ENCODE results near the gene GPX3. TPM values are rescaled to one million over a fixed set of nuclear protein-coding genes. Genes with fewer than 3 reads are reported as not detected.

GPX3 gene
- total and polyA plus RNA-seq, 2 of the 13 experiments (the other 11 are each of a cell fraction or from before 2014, with no cell fraction given), result 33.8 to 1,892 TPM

DNA sequence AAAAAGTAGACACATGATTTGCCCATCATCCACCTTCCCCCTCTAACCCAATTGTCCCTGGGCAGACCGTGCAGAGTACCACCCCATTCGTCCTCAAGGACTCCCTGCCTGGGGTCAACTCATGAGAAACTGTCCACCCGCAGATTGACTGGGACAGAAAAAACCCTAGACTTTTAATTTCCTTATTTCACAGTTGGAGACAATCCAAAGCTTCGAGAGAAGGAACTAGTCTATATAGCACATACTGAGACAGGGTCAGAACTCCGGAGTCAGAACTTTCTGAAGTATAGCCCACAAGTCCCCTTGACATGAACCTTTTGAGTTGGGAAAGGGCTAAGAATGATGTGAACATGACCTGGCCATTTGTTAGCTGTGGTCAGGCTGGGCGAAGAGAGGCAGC, 7.5 kb upstream of the GPX3 start:
- POLR2A ChIA-PET, result interaction anchor here (1.8 kb wide), 1 partner anchor 7 kb away, joined by 8 read pairs; the partner anchor contains the start of gene GPX3
- no peak overlapping the region for H3K4me2 ChIP-seq (ENCODE audit: low read depth, low read length)
- no peak for ATAC-seq
- H3K27me3 ChIP-seq (ENCODE audit: control insufficient read depth in 1 of 2, insufficient read depth in 2 of 2, low read length in 2 of 2), result no peaks in the 10 kb centered on the region
- no TSS peak for BruUV-seq (replicated peaks)
- no peak overlapping the region for H2AFZ ChIP-seq (ENCODE audit: low read length)
- H3K27ac ChIP-seq (ENCODE audit: extremely low read length, insufficient read depth, low read length), result no peak overlapping the region
- no peaks in the 10 kb centered on the region for H3K9me3 ChIP-seq (ENCODE audit: low read length)
- in situ Hi-C loops (cut with HindIII; ENCODE audit: extremely low pct_ligation_motif_present, low pct_unique_long_range_greater_than_20kb) (no loop called here), intact Hi-C loops (cut with micrococcal nuclease; ENCODE audit: unreplicated experiment) (no loop called here)
- H3K36me3 ChIP-seq (replicated peaks in 1 of 2; ENCODE audit: control insufficient read depth in 1 of 2, insufficient read depth in 2 of 2, low read length in 2 of 2), result no peaks in the 10 kb centered on the region
- DNase-seq (ENCODE audit: low spot score), result no peak
- H3K79me2 ChIP-seq (ENCODE audit: insufficient read depth, low read length), result no peaks in the 10 kb centered on the region
- TF ChIP-seq CBX5 (CRISPR knock-in tag; IDR thresholded peaks at IDR 0.05; ENCODE audit: borderline replicate concordance) (no peak), RFX3 (CRISPR knock-in tag; IDR thresholded peaks at IDR 0.05) (no peak), MTA1 (CRISPR knock-in tag; IDR thresholded peaks at IDR 0.05; ENCODE audit: borderline replicate concordance) (no peak), ZNF562 (CRISPR knock-in tag; IDR thresholded peaks at IDR 0.05; ENCODE audit: borderline replicate concordance) (no peak), SMARCC2 (IDR thresholded peaks at IDR 0.05) (no peak), ZNF180 (CRISPR knock-in tag; IDR thresholded peaks at IDR 0.05; ENCODE audit: borderline replicate concordance, low read depth) (no peak), HHEX (CRISPR knock-in tag; IDR thresholded peaks at IDR 0.05) (no peak), ZBTB7B (CRISPR knock-in tag; IDR thresholded peaks at IDR 0.05) (no peak), NKX3-1 (CRISPR knock-in tag; IDR thresholded peaks at IDR 0.05) (no peak), ZNF644 (CRISPR knock-in tag; IDR thresholded peaks at IDR 0.05; ENCODE audit: low read depth) (no peak), YEATS2 (CRISPR knock-in tag; IDR thresholded peaks at IDR 0.05; ENCODE audit: borderline replicate concordance) (no peak), THYN1 (CRISPR knock-in tag; IDR thresholded peaks at IDR 0.05; ENCODE audit: borderline replicate concordance, low read depth) (no peak), NPAS2 (CRISPR knock-in tag; IDR thresholded peaks at IDR 0.05; ENCODE audit: borderline replicate concordance) (no peak)
- TF ChIP-seq, protein P1, sequence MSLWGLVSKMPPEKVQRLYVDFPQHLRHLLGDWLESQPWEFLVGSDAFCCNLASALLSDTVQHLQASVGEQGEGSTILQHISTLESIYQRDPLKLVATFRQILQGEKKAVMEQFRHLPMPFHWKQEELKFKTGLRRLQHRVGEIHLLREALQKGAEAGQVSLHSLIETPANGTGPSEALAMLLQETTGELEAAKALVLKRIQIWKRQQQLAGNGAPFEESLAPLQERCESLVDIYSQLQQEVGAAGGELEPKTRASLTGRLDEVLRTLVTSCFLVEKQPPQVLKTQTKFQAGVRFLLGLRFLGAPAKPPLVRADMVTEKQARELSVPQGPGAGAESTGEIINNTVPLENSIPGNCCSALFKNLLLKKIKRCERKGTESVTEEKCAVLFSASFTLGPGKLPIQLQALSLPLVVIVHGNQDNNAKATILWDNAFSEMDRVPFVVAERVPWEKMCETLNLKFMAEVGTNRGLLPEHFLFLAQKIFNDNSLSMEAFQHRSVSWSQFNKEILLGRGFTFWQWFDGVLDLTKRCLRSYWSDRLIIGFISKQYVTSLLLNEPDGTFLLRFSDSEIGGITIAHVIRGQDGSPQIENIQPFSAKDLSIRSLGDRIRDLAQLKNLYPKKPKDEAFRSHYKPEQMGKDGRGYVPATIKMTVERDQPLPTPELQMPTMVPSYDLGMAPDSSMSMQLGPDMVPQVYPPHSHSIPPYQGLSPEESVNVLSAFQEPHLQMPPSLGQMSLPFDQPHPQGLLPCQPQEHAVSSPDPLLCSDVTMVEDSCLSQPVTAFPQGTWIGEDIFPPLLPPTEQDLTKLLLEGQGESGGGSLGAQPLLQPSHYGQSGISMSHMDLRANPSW (CRISPR knock-in tag; IDR thresholded peaks at IDR 0.05; ENCODE audit: borderline replicate concordance), result no peak
- TF ChIP-seq, protein P2, sequence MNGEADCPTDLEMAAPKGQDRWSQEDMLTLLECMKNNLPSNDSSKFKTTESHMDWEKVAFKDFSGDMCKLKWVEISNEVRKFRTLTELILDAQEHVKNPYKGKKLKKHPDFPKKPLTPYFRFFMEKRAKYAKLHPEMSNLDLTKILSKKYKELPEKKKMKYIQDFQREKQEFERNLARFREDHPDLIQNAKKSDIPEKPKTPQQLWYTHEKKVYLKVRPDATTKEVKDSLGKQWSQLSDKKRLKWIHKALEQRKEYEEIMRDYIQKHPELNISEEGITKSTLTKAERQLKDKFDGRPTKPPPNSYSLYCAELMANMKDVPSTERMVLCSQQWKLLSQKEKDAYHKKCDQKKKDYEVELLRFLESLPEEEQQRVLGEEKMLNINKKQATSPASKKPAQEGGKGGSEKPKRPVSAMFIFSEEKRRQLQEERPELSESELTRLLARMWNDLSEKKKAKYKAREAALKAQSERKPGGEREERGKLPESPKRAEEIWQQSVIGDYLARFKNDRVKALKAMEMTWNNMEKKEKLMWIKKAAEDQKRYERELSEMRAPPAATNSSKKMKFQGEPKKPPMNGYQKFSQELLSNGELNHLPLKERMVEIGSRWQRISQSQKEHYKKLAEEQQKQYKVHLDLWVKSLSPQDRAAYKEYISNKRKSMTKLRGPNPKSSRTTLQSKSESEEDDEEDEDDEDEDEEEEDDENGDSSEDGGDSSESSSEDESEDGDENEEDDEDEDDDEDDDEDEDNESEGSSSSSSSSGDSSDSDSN (CRISPR knock-in tag; IDR thresholded peaks at IDR 0.05), result no peak
- TF ChIP-seq, protein P3, sequence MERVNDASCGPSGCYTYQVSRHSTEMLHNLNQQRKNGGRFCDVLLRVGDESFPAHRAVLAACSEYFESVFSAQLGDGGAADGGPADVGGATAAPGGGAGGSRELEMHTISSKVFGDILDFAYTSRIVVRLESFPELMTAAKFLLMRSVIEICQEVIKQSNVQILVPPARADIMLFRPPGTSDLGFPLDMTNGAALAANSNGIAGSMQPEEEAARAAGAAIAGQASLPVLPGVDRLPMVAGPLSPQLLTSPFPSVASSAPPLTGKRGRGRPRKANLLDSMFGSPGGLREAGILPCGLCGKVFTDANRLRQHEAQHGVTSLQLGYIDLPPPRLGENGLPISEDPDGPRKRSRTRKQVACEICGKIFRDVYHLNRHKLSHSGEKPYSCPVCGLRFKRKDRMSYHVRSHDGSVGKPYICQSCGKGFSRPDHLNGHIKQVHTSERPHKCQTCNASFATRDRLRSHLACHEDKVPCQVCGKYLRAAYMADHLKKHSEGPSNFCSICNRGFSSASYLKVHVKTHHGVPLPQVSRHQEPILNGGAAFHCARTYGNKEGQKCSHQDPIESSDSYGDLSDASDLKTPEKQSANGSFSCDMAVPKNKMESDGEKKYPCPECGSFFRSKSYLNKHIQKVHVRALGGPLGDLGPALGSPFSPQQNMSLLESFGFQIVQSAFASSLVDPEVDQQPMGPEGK (CRISPR knock-in tag; IDR thresholded peaks at IDR 0.05), result no peak
- no peaks in the 10 kb centered on the region for H4K20me1 ChIP-seq (ENCODE audit: insufficient read depth, low read length)
- FAIRE-seq, result no peak
- CTCF ChIA-PET (ENCODE audit: low intra/inter-chr PET ratio, low total read pairs), result no interaction called here
- no peak overlapping the region for H3K9ac ChIP-seq (ENCODE audit: insufficient read depth, low read depth, low read length)
- H3K4me1 ChIP-seq (ENCODE audit: insufficient read depth, low read length), result peaks cover 93% of the 10 kb centered on the region
- 97% methylated on average over 6 of the region's 6 CpGs for WGBS (ENCODE audit: low lambda C conversion rate)
- no peak overlapping the region for H3K4me3 ChIP-seq (replicated peaks in 1 of 3; ENCODE audit: insufficient read depth in 1 of 3, low read depth in 2 of 3, low read length in 3 of 3)
